COLO829 (cell line): ENCODE data around the gene PCBP2.
"Not testable (repeated sequence)": the region's sequence is repeated elsewhere in the genome, so short reads cannot be mapped to it uniquely, and the experiment has no call there.

Experiments
- DNase-seq: peaks from one replicate; pipeline ENCODE4 v3.0.0; 2012; ENCODE audit warnings: low spot score

Gene PCBP2

DNA sequence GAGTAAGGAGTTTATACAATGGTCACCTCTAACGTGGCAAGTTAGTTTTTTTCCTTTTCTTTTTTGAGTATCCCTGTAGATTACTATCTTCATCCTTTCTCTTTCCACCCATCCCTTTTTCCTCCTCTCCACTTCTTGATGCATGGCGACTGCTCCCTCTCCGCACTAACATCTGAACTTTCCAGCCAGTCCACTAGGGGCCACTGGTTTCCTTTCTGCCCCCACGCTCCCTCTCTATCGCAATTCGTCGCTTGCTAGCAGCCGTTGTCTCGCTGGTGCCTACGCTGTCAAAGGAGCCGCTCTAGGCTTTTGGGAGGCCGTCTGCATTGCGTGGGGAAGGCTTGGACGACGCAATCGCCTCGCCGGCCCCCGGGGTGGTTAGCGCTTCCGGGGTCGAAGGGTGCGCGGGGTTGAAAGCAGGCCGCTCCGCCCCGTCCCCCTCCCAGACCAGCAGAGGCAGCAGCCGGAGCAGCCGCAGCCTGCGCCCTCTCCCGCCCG is at the start of gene PCBP2:
PCBP2 (plus strand) TSS at position 442 of the 498 bp plus-strand sequence. CDS start 2,699 bp downstream, outside the sequence.
- peak; percentile 97 for DNase-seq

DNA sequence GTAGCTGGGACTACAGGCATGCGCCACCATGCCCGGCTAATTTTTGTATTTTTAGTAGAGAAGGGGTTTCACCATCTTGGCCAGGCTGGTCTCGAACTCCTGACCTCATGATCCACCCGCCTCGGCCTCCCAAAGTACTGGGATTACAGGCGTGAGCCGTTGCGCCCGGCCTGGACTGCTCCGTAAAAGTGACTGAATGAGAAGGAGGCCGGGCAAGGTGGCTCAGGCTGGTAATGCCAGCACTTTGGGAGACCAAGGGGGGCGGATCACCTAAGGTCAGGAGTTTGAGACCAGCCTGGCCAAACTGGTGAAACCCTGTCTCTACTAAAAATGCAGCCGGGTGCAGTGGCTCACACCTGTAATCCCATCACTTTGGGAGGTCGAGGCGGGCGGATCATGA is 49.6 kb upstream of the PCBP2 start:
- not testable (repeated sequence) for DNase-seq

DNA sequence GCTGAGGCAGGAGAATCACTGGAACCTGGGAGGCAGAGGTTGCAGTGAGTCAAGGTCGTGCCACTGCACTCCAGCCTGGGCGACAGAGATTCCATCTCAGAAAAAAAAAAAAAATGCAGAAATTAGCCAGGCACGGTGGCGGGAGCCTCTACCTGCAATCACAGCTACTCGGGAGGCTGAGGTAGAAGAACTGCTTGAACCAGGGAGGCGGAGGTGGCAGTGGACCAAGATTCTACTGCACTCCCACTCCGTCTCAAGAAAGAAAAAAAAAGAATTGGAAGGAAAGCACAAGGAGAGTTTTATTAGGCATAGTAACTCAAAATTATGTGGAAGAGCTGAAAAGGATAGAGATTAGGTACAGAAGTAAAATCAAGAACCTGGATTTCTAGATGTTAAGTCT is 49.0 kb upstream of the PCBP2 start:
- DNase-seq, result no peak

DNA sequence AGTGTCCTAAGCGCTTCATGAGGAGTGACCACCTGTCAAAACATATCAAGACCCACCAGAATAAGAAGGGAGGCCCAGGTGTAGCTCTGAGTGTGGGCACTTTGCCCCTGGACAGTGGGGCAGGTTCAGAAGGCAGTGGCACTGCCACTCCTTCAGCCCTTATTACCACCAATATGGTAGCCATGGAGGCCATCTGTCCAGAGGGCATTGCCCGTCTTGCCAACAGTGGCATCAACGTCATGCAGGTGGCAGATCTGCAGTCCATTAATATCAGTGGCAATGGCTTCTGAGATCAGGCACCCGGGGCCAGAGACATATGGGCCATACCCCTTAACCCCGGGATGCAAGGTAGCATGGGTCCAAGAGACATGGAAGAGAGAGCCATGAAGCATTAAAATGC is 41.0 kb upstream of the PCBP2 start:
- no peak for DNase-seq

DNA sequence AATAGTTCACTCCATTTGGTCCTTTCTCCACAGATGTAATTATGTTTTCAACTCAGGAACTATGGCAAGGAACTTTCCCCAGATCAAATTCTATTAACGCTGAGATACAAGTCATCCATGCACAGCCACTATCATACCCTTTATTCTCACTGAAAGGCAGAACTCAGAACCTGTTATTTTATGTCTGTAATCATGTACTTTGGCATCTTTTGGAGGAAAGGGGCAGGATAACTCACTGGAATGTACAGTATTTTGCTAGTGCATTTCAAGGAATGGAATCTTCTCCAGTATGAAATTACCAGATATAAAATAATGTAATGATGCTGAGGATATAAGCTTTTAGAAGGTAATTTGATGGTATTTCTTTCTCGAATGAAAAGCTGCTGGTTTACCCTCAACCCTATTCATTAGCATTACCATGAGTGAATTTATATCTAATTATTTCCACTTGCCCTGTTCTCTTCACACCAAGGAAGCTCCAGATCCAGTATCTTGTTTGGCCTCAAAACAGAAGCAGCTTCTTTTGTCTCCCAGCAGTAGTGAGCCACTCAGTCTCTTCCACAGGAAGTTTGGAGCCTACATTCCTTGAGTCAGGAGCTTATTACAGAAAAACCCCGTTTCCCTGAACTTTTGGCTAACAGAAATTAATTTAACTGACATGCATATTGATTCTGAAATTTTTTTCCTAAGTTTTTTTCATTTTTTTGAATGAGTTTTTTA is 38.3 kb upstream of the PCBP2 start:
- DNase-seq, result no peak

DNA sequence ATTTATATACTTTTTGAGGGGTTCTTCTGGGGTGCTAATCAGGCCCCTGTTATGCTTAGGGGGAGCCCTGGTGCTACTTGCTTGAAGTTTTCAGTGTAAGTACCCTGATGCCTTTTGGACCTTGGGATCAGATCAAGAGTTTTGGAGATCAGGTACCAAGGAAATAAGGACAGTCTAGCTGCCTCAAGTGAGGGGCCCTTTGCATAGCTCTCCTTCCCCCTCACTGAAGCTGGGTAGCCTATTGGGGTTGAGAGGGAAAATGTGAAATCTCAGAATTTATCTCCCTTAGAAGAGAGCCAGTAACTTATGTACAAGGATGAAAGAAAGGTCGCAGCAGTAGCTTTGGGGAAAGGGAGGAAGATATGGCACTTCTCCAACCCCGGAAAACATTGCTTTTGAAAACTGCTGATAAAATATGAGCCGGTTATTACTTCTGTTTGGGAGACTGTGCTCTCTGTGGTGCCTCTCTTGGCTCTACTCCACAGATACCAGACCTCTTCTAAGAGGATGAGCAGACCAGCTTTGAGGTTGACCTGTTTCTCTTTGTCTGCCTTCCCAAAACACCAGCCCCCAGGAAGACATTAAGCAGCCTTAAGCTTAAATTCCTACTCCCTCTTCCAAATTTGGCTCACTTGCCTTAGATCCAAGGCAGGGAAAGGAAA is 37.0 kb upstream of the PCBP2 start:
- no peak for DNase-seq

DNA sequence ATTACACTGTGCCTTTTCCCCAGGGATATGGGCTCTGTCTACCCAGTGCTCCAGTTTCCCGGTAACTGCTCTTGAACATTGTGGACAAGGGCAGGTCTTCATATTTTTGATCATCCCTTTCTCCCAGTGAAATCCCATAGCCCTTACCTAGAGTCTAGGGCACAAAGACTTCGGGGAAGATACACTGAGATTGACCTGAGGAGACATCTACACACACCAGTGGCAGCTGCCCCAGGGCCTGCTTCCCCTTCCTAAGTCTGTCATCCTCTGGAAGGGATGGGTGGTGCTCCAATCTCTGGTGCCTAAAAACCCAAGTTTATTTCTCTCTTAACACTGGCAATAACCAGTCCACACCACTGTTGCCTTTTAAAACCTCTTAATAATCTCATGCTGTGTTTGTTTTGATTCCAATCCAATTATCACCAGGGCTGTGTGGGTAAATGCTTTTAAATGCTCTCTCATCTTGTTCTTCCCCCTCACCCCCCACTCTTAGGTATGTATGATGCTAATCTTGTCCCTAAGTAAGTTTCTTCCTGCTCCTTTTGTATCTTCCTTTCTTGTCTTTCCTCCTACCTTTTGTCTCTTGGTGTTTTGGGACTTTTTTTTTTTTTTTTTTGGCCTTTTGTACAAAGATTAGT is 36.0 kb upstream of the PCBP2 start:
- DNase-seq, result not testable (repeated sequence)

DNA sequence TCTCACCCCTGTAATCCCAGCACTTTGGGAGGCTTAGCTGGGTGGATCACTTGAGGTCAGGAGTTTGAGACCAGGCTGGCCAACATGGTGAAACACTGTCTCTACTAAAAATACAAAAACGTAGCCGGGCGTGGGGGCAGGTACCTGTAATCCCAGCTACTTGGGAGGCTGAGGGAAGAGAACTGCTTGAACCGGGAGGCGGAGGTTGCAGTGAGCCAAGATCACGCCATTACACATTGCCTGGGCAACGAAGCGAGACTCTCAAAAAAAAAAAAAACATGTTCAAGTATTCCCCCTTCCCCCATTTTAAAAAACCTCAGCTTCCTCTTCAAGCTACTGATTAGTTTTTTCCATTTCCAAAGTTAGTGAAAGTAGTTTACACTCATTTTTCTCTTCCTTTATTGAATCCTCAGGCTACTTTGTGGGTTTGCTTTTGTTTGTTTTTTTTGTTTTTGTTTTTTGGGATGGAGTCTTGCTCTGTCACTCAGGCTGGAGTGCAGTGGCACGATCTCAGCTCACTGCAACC is 34.5 kb upstream of the PCBP2 start:
- not testable (repeated sequence) for DNase-seq

DNA sequence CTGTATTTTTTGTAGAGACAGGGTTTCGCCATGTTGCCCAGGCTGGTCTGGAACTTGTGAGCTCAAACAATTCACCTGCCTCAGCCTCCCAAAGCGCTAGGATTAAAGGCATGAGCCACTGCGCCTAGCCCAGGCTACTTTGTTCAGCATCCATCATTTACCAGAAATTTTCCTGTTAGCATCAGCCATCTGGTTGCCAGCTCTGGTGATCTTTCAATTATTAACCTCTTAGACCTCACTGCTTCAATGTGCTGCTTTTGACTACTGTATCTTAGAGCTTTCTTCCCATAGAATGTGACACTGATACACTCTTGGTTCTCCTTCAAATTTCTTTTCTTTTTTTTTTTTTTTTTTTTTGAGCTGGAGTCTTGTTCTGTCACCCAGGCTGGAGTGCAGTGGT is 33.7 kb upstream of the PCBP2 start:
- DNase-seq, result no peak

DNA sequence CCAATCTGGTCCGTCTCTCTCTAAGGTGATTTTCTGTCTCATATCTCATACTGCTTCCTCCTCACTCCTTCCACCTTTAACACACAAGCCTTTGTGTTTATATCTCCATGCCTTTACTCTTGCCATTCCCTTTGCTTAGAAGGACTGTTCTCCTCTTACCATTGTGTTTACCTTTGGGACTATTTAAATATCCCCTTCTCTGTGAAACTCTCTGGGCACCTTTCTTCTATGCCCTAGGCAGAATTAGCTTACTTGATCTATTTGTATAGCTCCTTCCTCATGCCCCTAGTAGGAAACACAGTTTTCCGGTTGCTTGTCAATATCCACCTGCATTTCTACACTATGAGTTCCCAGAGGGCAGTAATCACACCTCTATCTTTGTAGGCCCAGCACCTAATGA is 32.1 kb upstream of the PCBP2 start:
- no peak for DNase-seq

DNA sequence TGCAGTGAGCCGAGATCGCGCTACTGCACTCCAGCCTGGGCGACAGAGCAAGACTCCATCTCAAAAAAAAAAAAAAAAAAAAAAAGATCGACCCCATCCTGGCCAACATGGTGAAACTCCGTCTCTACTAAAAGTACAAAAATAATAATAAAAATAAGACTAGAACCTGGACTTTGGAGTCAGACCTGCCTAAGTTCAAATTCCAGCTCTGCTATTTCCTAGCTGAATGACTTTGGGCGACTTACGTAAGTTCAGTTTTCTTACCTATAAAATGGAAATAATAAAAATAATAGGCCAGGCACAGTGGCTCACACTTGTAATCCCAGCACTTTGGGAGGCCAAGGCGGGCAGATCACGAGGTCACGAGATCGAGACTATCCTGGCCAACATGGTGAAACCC is 29.7 kb upstream of the PCBP2 start:
- not testable (repeated sequence) for DNase-seq

DNA sequence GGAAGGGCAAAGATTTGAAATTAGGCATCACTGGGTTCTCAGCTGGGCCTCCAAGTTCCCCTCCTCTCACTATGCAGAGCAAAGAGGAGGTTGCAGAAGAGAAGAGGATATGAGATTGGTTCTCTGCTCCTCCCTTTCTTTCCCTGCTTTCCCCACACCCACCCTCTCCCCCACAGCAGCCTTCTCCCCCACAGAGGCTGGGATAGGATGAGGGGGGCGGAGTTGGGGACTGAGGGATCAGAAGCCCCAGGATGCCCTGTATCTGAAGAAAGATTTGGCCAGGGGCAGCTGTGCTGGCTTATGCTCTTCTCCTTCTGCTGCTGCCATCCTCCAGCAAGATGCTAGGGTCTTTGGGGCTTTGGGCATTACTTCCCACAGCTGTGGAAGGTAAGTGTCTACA is 28.3 kb upstream of the PCBP2 start, which contains the start of gene AMHR2:
AMHR2 (plus strand) TSS at position 259 of the 400 bp plus-strand sequence; CDS start at position 339, 80 bp downstream.
- no peak for DNase-seq

DNA sequence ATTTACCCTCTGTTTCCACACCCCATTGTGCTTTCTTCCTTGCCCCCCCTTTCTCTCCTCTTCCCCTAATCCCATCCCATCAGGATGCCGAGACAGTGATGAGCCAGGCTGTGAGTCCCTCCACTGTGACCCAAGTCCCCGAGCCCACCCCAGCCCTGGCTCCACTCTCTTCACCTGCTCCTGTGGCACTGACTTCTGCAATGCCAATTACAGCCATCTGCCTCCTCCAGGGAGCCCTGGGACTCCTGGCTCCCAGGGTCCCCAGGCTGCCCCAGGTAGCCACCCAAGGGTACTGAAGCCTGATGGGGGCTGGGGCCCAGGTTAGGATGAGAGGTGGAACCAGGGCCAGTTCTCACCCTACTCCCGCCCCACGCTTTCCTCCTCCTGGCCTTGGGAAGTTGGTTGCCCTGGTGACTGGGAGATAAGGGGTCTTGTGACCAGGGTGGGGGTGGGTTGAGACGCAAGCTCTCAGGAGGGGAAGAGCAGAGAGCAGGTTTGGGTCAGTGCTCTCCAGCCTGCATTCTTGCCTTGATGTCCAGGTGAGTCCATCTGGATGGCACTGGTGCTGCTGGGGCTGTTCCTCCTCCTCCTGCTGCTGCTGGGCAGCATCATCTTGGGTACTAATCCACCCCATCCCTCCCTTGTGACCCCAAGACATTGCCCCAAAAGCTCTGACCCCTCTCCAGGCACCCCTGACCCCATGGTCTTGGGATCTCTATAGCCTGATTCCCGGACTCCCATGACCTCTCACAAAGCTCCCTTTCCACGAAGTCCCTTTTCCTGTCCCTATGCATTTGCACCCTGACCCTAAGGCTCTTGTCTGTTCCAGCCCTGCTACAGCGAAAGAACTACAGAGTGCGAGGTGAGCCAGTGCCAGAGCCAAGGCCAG is 27.0 kb upstream of the PCBP2 start:
- no peak for DNase-seq

DNA sequence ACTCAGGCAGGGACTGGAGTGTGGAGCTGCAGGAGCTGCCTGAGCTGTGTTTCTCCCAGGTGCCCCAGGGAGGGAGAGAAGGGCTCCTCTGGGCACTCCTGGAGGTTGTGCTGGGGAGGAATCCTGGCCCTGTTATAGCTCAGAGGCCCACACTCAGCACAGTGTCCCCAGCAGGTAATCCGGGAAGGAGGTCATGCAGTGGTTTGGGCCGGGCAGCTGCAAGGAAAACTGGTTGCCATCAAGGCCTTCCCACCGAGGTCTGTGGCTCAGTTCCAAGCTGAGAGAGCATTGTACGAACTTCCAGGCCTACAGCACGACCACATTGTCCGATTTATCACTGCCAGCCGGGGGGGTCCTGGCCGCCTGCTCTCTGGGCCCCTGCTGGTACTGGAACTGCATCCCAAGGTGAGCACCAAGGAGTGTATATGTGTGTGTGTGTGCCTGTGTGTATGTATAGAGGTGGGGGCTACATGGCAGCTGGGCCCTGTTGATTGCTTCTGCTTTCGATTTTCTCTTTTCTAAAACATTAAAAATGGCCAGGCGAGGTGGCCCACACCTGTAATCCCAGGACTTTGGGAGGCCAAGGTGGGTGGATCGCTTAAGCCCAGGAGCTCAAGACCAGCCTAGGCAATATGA is 26.3 kb upstream of the PCBP2 start:
- DNase-seq, result no peak

DNA sequence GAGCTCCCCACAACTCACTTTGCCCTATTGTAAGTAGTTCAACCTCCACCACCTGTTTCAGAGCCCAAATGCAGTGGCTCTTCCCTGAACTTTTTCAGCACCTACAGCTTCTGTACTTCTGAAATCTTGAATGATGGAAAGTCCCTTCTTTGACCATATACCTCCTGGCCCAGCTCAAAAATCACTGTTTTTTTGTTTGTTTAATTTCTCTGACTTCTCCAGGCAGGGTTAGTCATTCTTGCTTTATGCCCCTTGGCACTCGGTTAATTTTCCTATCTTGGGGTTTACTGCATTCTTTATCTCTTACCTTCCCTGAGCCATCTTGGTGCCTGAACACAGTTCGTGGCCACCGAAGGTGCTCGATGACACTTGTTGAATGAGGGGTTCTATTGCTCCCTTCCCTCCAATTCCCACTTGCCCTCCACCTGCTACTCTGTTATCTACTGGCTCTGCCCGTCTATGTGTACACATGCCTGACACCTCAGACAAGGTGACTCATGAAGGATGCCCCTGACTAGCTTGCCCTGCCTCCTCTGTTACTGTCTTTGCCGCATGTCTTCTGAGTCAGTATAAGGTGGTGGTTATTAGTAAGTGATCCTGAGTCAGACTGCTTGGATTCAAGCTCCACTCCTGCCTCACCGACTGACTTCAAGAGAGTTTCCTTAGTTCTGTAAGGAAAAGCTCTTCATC is 23.9 kb upstream of the PCBP2 start:
- no peak for DNase-seq

DNA sequence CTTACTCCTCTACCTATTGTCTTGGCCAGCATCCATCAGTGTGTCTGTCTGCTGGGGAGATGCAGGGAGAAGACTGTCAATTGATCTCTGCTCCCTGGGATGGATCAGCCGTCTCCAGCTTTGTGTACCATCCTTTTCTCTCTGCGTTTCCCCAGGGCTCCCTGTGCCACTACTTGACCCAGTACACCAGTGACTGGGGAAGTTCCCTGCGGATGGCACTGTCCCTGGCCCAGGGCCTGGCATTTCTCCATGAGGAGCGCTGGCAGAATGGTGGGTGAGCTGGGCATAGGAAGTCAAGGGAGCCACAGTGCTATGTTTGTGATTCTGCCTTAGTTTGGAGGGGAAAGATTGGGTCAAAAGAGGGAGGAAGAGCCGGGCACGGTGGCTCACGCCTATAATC is 23.2 kb upstream of the PCBP2 start:
- DNase-seq, result no peak

DNA sequence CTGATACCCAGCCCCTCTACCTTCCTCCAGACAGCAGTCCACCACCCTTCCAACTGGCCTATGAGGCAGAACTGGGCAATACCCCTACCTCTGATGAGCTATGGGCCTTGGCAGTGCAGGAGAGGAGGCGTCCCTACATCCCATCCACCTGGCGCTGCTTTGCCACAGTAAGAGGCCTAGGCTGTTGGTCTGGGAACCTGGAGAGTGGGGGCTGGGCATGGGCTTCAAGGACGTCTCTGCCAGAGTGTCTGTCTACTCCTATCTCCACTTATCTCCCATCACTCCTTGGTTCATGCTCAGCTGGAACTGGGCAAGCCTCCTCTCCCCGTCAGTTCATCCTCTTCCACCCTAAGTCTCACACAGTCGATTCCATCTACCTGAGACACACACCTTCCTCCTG is 21.8 kb upstream of the PCBP2 start:
- DNase-seq, result no peak

DNA sequence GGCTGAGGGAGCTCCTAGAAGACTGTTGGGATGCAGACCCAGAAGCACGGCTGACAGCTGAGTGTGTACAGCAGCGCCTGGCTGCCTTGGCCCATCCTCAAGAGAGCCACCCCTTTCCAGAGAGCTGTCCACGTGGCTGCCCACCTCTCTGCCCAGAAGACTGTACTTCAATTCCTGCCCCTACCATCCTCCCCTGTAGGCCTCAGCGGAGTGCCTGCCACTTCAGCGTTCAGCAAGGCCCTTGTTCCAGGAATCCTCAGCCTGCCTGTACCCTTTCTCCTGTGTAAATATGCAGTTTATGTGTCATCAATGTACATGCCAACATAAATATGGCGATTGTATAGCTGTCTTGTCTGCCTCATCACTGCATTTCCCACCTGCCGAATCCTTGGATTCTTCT is 20.7 kb upstream of the PCBP2 start:
- no peak for DNase-seq

DNA sequence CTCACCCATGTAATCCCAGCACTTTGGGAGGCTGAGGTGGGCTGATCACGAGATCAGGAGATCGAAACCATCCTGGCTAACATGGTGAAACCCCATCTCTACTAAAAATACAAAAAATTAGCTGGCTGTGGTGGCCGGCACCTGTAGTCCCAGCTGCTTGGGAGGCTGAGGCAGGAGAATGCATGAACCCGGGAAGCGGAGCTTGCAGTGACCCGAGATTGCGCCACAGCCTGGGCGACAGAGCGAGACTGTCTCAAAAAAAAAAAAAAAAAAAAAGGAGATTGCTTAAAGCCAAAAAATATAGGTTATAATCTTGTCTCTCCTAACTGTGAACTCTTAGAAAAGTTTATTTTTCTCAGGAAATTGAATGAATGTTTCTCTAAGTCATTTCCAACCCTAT is 16.6 kb upstream of the PCBP2 start:
- not testable (repeated sequence) for DNase-seq

DNA sequence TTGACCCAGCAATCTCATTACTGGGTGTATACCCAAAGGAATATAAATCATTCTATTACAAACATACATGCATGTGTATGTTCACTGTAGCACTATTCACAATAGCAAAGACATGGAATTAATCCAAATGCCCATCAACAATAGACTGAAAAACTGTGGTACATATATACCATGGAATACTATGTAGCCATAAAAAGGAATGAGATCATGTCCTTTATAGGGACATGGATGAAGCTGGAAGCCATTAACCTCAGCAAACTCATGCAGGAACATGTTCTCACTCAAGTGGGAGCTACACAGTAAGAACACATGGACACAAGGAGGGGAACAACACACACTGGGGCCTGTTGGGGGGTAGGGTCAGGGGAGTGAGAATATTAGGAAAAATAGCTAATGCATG is 12.3 kb upstream of the PCBP2 start:
- not testable (repeated sequence) for DNase-seq
